ENCODE data around the gene DAP.
A peak's percentile ranks its signal among the peaks of the same experiment; 100 is the strongest.
"Not testable (repeated sequence)": the region's sequence is repeated elsewhere in the genome, so short reads cannot be mapped to it uniquely, and the experiment has no call there.

The DAP gene

DNA sequence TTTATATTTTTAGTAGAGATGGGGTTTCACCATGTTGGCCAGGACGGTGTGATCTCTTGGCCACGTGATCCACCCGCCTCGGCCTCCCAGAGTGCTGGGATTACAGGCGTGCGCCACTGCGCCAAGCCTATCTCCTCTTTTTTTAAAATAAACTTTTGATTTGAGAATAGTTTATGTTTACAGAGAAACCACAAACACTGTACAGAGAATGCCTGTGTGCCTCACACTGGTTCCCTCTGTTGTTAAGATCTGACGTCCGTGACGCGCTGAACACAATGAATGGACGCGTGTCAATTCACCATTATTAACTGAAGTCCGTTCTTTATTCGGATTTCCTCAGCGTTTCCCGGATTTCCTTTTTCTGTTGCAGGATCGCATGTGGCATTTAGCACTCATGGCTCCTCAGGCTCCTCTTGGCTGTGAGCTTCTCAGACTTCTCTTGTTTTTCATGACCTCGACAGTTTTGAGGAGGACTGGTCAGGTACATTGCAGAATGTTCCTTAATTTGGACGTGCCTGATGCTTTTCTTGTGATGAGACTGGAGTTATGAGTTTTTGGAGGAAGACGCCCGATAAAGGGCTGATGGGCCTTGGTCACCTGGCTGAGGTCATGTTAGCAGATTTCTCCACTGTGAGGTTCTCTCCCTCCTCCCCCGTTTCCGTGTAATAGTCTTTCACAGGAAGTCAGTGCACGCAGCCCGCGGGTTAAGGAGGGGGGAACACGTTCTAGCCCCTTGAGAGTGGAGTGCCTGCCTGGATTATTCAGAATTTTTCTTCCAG lies 127.6 kb downstream of the DAP start:
- DNase-seq (ENCODE audit: low read depth in 2 of 2) = no peak

DNA sequence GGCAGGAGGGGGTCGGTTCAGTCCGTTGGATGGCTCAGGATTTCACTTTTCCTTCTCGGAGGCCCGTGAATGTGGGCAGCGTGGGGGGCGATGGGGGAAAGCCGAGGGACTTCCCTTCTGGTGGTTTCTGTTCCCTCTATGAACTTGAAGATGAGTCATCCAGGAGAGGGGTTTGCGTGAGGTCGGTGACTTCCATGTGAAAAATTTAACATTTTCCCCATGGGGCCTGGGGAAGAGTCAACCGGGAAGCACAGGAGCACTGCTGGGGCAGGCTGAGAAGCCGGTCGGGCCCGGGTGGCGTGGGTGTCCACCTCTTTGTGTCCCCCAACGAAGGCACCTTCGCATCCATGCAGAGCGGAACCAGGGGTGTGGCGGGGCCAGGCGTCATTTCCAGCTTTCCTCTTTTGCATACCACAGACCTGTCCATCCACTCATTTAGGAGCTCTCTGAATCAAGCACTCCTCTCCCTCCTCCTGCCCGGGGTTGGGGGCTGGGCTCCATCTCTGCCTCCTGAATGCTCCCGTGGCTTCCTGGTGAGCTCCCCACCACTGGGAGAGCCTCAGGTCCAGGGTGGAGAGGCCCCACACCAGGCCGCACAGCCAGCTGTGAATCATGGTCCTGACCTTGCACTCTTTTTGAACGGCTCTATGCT lies 128.8 kb downstream of the DAP start:
- peak in 1 of 2 experiments; percentile 24 for DNase-seq (ENCODE audit: low read depth in 2 of 2)

DNA sequence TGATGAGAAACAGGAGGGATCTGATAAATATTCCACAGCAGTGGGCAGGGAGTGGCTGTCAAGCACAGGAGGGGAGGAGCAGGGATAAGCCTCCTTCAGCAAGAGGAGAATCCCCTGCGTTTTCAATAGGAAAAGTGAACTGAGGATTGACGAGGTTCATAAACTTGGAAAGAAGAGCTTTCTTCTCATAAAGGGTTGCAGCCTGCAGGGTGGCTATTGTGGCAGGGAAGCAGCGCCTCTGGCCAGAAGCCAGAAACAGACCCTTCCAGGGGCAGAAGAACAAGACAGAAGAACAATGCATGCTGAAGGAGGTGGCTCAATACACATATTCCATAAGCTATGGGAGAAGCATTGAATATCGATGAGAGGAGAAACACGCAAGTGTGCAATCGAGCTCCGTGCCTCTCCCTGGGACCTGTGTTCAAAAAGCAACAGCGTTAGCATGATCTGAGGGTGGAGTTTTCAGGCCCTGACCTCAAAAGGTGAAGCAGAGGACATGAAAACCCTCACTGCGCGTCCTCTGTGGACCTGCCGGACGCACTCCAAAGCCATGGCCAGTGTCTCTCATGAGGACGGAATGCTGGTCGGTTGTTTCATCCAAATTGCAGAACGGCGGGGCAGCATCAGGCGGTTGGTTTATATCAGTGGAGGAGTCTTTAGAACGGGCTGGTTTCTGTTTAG lies 129.6 kb downstream of the DAP start:
- DNase-seq (ENCODE audit: low read depth in 2 of 2) = no peak

DNA sequence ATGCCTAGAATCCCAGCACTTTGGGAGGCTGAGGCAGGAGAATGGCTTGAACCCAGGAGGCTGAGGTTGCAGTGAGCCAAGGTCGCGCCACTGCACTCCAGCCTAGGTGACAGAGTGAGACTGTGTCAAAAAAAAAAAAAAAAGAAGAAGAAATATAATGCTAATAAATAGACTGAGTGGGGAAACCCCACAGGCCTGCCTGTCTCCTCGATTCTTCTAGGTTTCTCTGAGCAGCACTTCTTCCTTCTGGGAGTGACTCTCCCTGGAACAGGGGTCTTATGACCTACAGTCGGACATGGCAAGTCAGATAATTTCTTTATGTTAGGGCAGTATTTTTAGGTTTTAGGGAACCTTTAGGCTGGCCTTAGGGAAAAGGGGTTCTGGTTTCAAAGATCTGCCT lies 130.3 kb downstream of the DAP start:
- not testable (repeated sequence) for DNase-seq (ENCODE audit: low read depth in 2 of 2)

DNA sequence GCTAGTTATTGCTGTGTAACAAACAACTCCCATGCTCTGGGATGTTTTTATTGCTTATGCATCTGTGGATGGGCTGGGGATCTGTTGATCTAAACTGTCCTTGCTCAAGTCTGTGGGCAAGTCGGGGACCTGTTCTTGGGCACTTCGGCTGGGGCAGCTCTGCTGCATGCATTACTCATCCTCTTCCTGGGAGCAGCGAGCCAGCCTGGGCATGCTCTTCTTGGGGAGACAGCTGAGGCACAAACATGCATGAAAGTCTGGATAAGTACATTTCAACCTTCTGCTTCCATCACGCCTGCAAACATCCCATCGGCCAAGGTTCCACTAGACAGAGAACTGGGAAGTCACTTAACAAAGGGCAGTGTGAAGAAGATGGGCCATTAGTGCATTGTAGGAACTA lies 130.9 kb downstream of the DAP start:
- no peak for DNase-seq (ENCODE audit: low read depth in 2 of 2)

DNA sequence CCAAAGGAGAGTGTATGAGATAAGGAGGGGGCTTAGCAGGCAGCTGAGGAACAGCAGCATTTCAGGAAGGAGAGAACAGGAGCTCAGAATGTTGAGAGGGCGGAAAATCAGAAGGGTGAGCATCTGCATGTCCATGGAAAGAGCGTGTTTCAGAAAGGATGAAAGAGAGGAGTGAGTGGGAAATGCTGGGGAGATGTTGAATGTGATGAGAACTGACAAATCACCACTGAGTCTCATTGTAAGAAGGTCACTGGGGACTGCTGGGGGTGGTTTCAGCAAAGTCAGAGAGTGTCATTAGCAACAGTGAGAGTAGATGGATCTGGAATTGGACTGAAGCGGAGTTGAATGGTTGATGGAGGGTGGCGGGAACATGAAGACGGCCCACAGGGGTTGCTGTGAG lies 131.4 kb downstream of the DAP start:
- no peak for DNase-seq (ENCODE audit: low read depth in 2 of 2)

All from fibroblast of skin of left biceps (primary cell).